GM19023 (cell line): ENCODE data around the gene KDM4B.
"Not testable (repeated sequence)": the region's sequence is repeated elsewhere in the genome, so short reads cannot be mapped to it uniquely, and the experiment has no call there.

Source experiments
- ATAC-seq: cut with Tn5 transposase; IDR thresholded peaks from one replicate; pipeline ENCODE4 v1.9.1; 2021; ENCODE audit warnings: mild to moderate bottlenecking, moderate library complexity; ENCODE audit not compliant: unreplicated experiment

The KDM4B gene

GRCh38 chr19:4967738-4968461 lies 1.0 kb upstream of the KDM4B start:
- no peak for ATAC-seq

- ATAC-seq, result peak; percentile 1
Measured at GRCh38 chr19:4969292-4969771, 419 bp downstream of the KDM4B start.

- no peak for ATAC-seq
Measured at GRCh38 chr19:4969772-4970531, 1.0 kb downstream of the KDM4B start.

- ATAC-seq, result no peak
Measured at GRCh38 chr19:4970558-4971423, 1.9 kb downstream of the KDM4B start.

- ATAC-seq, result no peak
Measured at GRCh38 chr19:4971424-4971793, 2.5 kb downstream of the KDM4B start.

GRCh38 chr19:4971816-4972495 lies 3.0 kb downstream of the KDM4B start:
- ATAC-seq, result no peak

- no peak for ATAC-seq
Measured at GRCh38 chr19:4972509-4973230, 3.8 kb downstream of the KDM4B start.

- no peak for ATAC-seq
Measured at GRCh38 chr19:4974880-4975469, 6.1 kb downstream of the KDM4B start.

GRCh38 chr19:4975601-4976000 lies 6.7 kb downstream of the KDM4B start:
- ATAC-seq, result not testable (repeated sequence)

- ATAC-seq, result no peak
Measured at GRCh38 chr19:4976401-4977298, 7.7 kb downstream of the KDM4B start.

- ATAC-seq, result no peak
Measured at GRCh38 chr19:4977299-4978174, 8.6 kb downstream of the KDM4B start.

GRCh38 chr19:4979211-4979807 lies 10.4 kb downstream of the KDM4B start:
- no peak for ATAC-seq

- no peak for ATAC-seq
Measured at GRCh38 chr19:4980067-4980466, 11.2 kb downstream of the KDM4B start.

GRCh38 chr19:4980838-4981680 lies 12.1 kb downstream of the KDM4B start:
- ATAC-seq, result no peak

GRCh38 chr19:4981681-4981958 lies 12.7 kb downstream of the KDM4B start:
- ATAC-seq, result no peak

GRCh38 chr19:4983346-4984105 lies 14.6 kb downstream of the KDM4B start:
- no peak for ATAC-seq
